ENCODE measurements around the gene TEKT2.

- TF ChIP-seq POLR2A (IDR thresholded peaks at IDR 0.05; ENCODE audit: low read depth, low read length) (no peak), CTCF (conservative IDR thresholded peaks at IDR 0.05; ENCODE audit: low read depth, low read length) (peak; percentile 92), RAD21 (IDR thresholded peaks at IDR 0.05; ENCODE audit: low read length) (peak; percentile 98), MXI1 (IDR thresholded peaks at IDR 0.05; ENCODE audit: borderline replicate concordance, low read depth, low read length) (no peak), USF2 (IDR thresholded peaks at IDR 0.05; ENCODE audit: low read depth, low read length) (no peak), BHLHE40 (IDR thresholded peaks at IDR 0.05; ENCODE audit: low read depth, low read length) (no peak), CEBPB (IDR thresholded peaks at IDR 0.05; ENCODE audit: low read depth, low read length) (no peak), MAFK (IDR thresholded peaks at IDR 0.05; ENCODE audit: low read depth, low read length) (no peak)
These were observed 15.9 kb downstream of the TEKT2 start for GRCh38 chr1:36099681-36100341.

Data from IMR-90 (cell line).